Activated naive CD8-positive, alpha-beta T cell (primary cell): ENCODE data around the gene NDUFAF8.

Experiments
- H3K27ac Mint-ChIP-seq: one replicate; pipeline ENCODE4 v1.8.0; 2021; ENCODE audit warnings: mixed read lengths
- H3K27me3 Mint-ChIP-seq: one replicate; pipeline ENCODE4 v1.8.0; 2021; ENCODE audit warnings: mixed read lengths
- H3K36me3 Mint-ChIP-seq: one replicate; pipeline ENCODE4 v1.8.0; 2021; ENCODE audit warnings: mixed read lengths
- H3K4me1 Mint-ChIP-seq: one replicate; pipeline ENCODE4 v1.8.0; 2021; ENCODE audit warnings: low read depth, mixed read lengths
- H3K4me3 Mint-ChIP-seq: one replicate; pipeline ENCODE4 v1.8.0; 2021; ENCODE audit warnings: mild to moderate bottlenecking, mixed read lengths
- H3K9me3 Mint-ChIP-seq: one replicate; pipeline ENCODE4 v1.8.0; 2021; ENCODE audit warnings: low read depth, mixed read lengths

NDUFAF8 gene

GRCh38 chr17:81197409-81197795 is 41.7 kb upstream of the NDUFAF8 start:
- Mint-ChIP-seq H3K9me3 (no peaks in the 10 kb centered on the region), H3K27ac (no peak overlapping the region), H3K36me3 (no peaks in the 10 kb centered on the region), H3K27me3 (no peaks in the 10 kb centered on the region), H3K4me3 (no peak overlapping the region), H3K4me1 (no peaks in the 10 kb centered on the region)

- H3K36me3 Mint-ChIP-seq = no peaks in the 10 kb centered on the region
- H3K27ac Mint-ChIP-seq = no peak overlapping the region
- no peak overlapping the region for H3K4me3 Mint-ChIP-seq
- H3K9me3 Mint-ChIP-seq = no peaks in the 10 kb centered on the region
- H3K4me1 Mint-ChIP-seq = no peaks in the 10 kb centered on the region
- H3K27me3 Mint-ChIP-seq = no peaks in the 10 kb centered on the region
These were observed 41.2 kb upstream of the NDUFAF8 start for GRCh38 chr17:81197831-81198490.

GRCh38 chr17:81198826-81199481 is 40.2 kb upstream of the NDUFAF8 start:
- H3K27me3 Mint-ChIP-seq = no peaks in the 10 kb centered on the region
- H3K27ac Mint-ChIP-seq = no peak overlapping the region
- H3K9me3 Mint-ChIP-seq = no peaks in the 10 kb centered on the region
- H3K4me3 Mint-ChIP-seq = no peak overlapping the region
- no peaks in the 10 kb centered on the region for H3K4me1 Mint-ChIP-seq
- H3K36me3 Mint-ChIP-seq = no peaks in the 10 kb centered on the region

GRCh38 chr17:81199482-81199830 is 39.7 kb upstream of the NDUFAF8 start:
- Mint-ChIP-seq H3K9me3 (no peaks in the 10 kb centered on the region), H3K36me3 (no peaks in the 10 kb centered on the region), H3K4me3 (no peak overlapping the region), H3K4me1 (no peaks in the 10 kb centered on the region), H3K27me3 (no peaks in the 10 kb centered on the region), H3K27ac (no peak overlapping the region)

GRCh38 chr17:81200201-81200600 is 38.9 kb upstream of the NDUFAF8 start:
- no peak overlapping the region for H3K27ac Mint-ChIP-seq
- H3K9me3 Mint-ChIP-seq = no peaks in the 10 kb centered on the region
- no peaks in the 10 kb centered on the region for H3K36me3 Mint-ChIP-seq
- no peak overlapping the region for H3K4me3 Mint-ChIP-seq
- no peaks in the 10 kb centered on the region for H3K4me1 Mint-ChIP-seq
- H3K27me3 Mint-ChIP-seq = no peaks in the 10 kb centered on the region

GRCh38 chr17:81200695-81201580 is 38.2 kb upstream of the NDUFAF8 start:
- H3K27me3 Mint-ChIP-seq = no peaks in the 10 kb centered on the region
- H3K4me1 Mint-ChIP-seq = no peaks in the 10 kb centered on the region
- H3K27ac Mint-ChIP-seq = no peak overlapping the region
- H3K9me3 Mint-ChIP-seq = no peaks in the 10 kb centered on the region
- no peaks in the 10 kb centered on the region for H3K36me3 Mint-ChIP-seq
- no peak overlapping the region for H3K4me3 Mint-ChIP-seq

GRCh38 chr17:81202318-81202717 is 36.8 kb upstream of the NDUFAF8 start:
- no peaks in the 10 kb centered on the region for H3K4me1 Mint-ChIP-seq
- H3K4me3 Mint-ChIP-seq = no peak overlapping the region
- H3K27ac Mint-ChIP-seq = no peak overlapping the region
- H3K36me3 Mint-ChIP-seq = no peaks in the 10 kb centered on the region
- no peaks in the 10 kb centered on the region for H3K27me3 Mint-ChIP-seq
- H3K9me3 Mint-ChIP-seq = no peaks in the 10 kb centered on the region

- Mint-ChIP-seq H3K36me3 (no peaks in the 10 kb centered on the region), H3K9me3 (no peaks in the 10 kb centered on the region), H3K4me1 (no peaks in the 10 kb centered on the region), H3K27ac (no peak overlapping the region), H3K4me3 (no peak overlapping the region), H3K27me3 (no peaks in the 10 kb centered on the region)
These were observed 36.0 kb upstream of the NDUFAF8 start for GRCh38 chr17:81203136-81203535.

- H3K4me3 Mint-ChIP-seq = no peak overlapping the region
- no peaks in the 10 kb centered on the region for H3K4me1 Mint-ChIP-seq
These were observed 34.5 kb upstream of the NDUFAF8 start for GRCh38 chr17:81204578-81204977.

GRCh38 chr17:81206166-81206565 is 33.0 kb upstream of the NDUFAF8 start:
- no peaks in the 10 kb centered on the region for H3K36me3 Mint-ChIP-seq
- H3K27ac Mint-ChIP-seq = no peak overlapping the region
- H3K27me3 Mint-ChIP-seq = no peaks in the 10 kb centered on the region
- no peaks in the 10 kb centered on the region for H3K4me1 Mint-ChIP-seq
- no peaks in the 10 kb centered on the region for H3K9me3 Mint-ChIP-seq
- no peak overlapping the region for H3K4me3 Mint-ChIP-seq

More at GRCh38 chr17:81204578-81204977, 34.5 kb upstream of the NDUFAF8 start:
- Mint-ChIP-seq H3K27ac (no peak overlapping the region), H3K27me3 (no peaks in the 10 kb centered on the region), H3K36me3 (no peaks in the 10 kb centered on the region), H3K9me3 (no peaks in the 10 kb centered on the region)

- Mint-ChIP-seq H3K9me3 (no peaks in the 10 kb centered on the region), H3K4me1 (no peaks in the 10 kb centered on the region), H3K27ac (no peak overlapping the region), H3K36me3 (no peaks in the 10 kb centered on the region), H3K27me3 (no peaks in the 10 kb centered on the region), H3K4me3 (no peak overlapping the region)
These were observed 32.5 kb upstream of the NDUFAF8 start for GRCh38 chr17:81206657-81207056.

- Mint-ChIP-seq H3K4me1 (no peaks in the 10 kb centered on the region), H3K27me3 (no peaks in the 10 kb centered on the region), H3K4me3 (no peak overlapping the region), H3K27ac (no peak overlapping the region), H3K36me3 (no peaks in the 10 kb centered on the region), H3K9me3 (no peaks in the 10 kb centered on the region)
These were observed 31.2 kb upstream of the NDUFAF8 start for GRCh38 chr17:81207610-81208581.

GRCh38 chr17:81208651-81209050 is 30.5 kb upstream of the NDUFAF8 start:
- no peak overlapping the region for H3K4me3 Mint-ChIP-seq
- no peaks in the 10 kb centered on the region for H3K36me3 Mint-ChIP-seq
- no peaks in the 10 kb centered on the region for H3K4me1 Mint-ChIP-seq
- H3K27me3 Mint-ChIP-seq = no peaks in the 10 kb centered on the region
- H3K9me3 Mint-ChIP-seq = no peaks in the 10 kb centered on the region
- no peak overlapping the region for H3K27ac Mint-ChIP-seq

GRCh38 chr17:81209141-81209540 is 30.0 kb upstream of the NDUFAF8 start:
- no peaks in the 10 kb centered on the region for H3K4me1 Mint-ChIP-seq
- no peak overlapping the region for H3K27ac Mint-ChIP-seq
- H3K4me3 Mint-ChIP-seq = no peak overlapping the region
- no peaks in the 10 kb centered on the region for H3K27me3 Mint-ChIP-seq
- no peaks in the 10 kb centered on the region for H3K9me3 Mint-ChIP-seq
- no peaks in the 10 kb centered on the region for H3K36me3 Mint-ChIP-seq
